Uterus (tissue), 2 donors: ENCODE data around the gene RNF32.

Experiments
- CTCF ChIP-seq, 4 experiments: fragments of 200-600 bp in 2 of 4; fragments of 450-650 bp in 2 of 4; sonication (generic) in 2 of 4; IDR thresholded peaks; one replicate each; pipeline ENCODE4 v1.5.1; 2016 to 2019; ENCODE audit warnings: antibody characterized with exemption in 4 of 4, mild to moderate bottlenecking in 2 of 4, moderate library complexity in 1 of 4
- POLR2A ChIP-seq, 2 donors: fragments of 450-650 bp; IDR thresholded peaks; one replicate each; pipeline ENCODE4 v1.6.1; 2016; ENCODE audit warnings: antibody characterized with exemption in 2 of 2, mild to moderate bottlenecking in 1 of 2, moderate library complexity in 1 of 2

GRCh38 chr7:156640257-156640948 is at the start of gene RNF32:
- TF ChIP-seq CTCF (IDR thresholded peaks at IDR 0.05) = no peak
- TF ChIP-seq POLR2A (IDR thresholded peaks at IDR 0.05) = peak in 1 of 2 donors; percentile 48
